ENCODE results near the gene CPA4.

The CPA4 gene

GRCh38 chr7:130275826-130276297, 17.1 kb upstream of the CPA4 start:
- no peak for DNase-seq

DNA sequence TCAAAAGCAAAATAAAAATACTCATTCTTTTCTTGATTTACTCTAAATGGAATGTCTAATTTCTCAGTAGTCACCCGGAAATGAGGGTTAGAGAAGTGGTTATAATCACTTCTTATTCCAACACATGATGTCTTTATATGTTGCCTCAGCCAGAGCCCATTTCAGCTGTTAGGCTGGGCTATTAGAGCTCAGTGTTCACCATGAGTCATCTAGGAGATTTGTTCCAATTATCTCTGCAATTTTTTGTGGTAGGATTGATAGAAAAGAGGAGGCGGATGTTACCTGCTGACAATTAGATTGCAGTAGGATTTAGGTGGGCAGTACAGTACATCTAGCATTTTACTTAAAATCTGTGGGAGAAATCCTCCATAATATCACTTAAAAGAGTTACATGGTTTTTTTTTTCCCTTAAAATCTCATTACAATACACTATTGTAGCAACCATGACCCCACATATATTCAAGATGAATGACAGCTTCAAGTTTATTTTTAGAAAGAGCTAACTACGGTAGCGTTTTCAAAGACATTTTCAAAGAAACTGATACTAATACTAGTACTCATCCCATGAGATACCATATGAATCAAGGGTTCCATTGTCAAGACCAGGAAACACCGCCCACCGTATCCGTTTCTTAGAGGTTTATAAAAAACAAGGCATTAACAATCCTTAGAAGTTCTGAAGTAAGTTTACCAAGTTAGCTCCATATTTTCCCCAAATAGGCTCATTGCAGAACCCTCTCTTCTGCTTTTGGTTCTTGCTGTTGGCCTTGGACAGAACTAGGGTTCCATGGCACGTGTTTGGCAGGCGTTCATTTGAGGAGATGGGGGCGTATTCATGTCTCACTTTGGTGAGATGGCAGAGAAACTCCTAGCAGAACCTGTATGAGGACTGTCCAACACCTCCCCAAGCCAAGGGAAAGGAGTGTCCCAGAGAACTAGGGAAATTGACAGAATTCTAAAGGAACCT, 15.9 kb upstream of the CPA4 start:
- no peak for DNase-seq

DNA sequence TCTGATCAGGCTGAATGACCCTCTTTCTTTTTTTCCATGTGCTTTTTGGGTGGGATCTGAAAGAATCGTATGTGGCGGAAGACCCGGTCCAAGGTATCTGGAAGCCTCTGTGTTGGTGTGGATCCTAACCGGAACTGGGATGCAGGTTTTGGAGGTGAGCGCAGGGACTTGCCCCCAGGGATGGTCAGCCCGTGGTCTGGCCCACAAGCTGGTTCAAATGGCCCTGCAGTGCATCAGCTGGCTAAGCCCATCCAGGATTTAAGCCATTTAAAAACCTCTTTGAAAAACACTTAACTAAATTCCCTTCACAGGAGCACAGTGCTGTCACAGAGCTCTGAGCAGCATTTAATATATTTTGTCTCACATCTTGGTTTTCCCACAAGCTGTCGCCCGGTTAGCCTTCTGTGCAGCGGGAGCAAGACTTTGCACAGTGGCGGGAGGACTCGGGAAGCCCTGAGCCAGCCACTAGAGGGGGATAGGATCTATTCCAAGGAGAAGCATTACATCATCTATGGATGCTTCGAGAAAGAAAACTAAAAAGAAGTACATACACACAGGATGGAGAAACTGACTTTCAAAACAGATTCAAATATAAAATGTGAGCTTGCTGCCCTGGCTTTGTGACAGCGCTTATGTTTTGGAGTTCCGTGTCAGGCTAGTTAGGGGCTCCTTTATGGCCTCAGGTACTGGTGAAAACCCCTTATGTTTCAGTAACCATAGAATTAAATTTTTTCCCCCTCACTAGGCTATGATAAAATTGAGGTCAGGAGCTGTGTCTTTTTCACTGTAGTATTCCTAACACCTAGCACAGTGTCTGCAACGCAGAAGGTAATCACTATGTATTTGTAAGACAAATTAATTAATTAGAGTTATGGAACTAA, 15.0 kb upstream of the CPA4 start:
- peak; percentile 86 for DNase-seq

GRCh38 chr7:130278860-130279259, 14.1 kb upstream of the CPA4 start:
- peak; percentile 68 for DNase-seq

- DNase-seq, result peak; percentile 58
Measured at GRCh38 chr7:130279286-130279685, 13.7 kb upstream of the CPA4 start.

- no peak for DNase-seq
Measured at GRCh38 chr7:130279906-130280305, 13.1 kb upstream of the CPA4 start.

DNA sequence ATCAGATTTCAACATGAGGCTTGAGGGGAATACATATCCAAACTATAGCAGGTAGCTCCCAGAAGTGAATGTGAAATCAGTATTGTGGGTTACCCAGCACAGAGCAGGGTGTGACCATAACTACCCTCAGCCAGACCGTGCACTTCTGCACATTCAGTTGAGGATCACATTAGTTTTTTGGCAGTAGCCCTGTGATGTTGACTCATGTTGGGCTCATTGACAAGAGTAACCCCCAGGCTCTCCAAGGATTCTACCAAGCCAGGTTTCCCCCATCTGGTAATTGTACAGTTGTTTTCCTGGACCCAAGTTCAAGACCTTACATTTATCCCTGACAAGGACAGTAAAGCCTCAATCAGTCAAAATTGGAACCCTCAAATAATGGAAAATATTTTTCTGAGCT, 11.7 kb upstream of the CPA4 start:
- peak; percentile 91 for DNase-seq

- no peak for DNase-seq
Measured at GRCh38 chr7:130286881-130287280, 6.1 kb upstream of the CPA4 start.

- DNase-seq, result no peak
Measured at GRCh38 chr7:130288168-130288567, 4.8 kb upstream of the CPA4 start.

DNA sequence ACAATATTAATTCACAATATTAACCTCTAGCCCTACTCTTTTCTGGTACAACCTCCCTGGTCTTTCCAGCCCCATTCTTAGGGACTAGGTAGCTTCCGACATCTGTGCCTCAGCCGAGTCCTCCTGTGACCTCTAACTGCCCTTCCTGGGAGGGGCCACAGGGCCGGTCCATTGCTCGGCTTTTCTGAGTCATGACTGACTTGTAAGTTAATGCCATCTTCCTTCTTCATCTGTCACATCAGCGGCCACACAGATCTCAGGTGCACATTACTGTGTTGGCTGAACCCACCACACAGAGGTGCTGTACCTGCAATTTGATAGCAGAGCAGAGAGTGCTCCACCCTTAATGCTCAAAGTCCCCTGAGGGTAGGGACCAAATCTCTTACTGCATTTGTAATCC, 4.1 kb upstream of the CPA4 start:
- no peak for DNase-seq

GRCh38 chr7:130289478-130289877, 3.5 kb upstream of the CPA4 start:
- no peak for DNase-seq

DNA sequence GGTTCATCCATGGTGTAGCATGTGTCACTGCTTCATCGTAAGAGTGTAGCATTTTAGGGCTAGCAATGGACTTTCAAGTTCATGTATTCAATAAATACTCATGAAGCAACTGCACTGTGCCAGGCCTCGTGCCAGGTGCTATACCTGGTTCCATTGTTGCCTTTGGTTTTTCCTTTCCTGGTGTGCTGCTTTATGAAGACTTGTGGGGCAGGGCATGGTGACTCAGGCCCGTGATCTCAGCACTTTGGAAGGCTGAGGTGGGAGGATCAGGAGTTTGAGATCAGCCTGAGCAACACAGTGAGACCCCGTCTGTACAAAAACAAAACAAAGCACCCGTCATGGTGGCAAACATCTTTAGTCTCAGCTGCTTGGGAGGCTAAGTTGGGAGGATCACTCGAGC, 2.2 kb upstream of the CPA4 start:
- no peak for DNase-seq

- no peak for DNase-seq
Measured at GRCh38 chr7:130293521-130293920, 560 bp downstream of the CPA4 start.

- DNase-seq, result no peak
Measured at GRCh38 chr7:130294314-130294713, 1.4 kb downstream of the CPA4 start.

DNA sequence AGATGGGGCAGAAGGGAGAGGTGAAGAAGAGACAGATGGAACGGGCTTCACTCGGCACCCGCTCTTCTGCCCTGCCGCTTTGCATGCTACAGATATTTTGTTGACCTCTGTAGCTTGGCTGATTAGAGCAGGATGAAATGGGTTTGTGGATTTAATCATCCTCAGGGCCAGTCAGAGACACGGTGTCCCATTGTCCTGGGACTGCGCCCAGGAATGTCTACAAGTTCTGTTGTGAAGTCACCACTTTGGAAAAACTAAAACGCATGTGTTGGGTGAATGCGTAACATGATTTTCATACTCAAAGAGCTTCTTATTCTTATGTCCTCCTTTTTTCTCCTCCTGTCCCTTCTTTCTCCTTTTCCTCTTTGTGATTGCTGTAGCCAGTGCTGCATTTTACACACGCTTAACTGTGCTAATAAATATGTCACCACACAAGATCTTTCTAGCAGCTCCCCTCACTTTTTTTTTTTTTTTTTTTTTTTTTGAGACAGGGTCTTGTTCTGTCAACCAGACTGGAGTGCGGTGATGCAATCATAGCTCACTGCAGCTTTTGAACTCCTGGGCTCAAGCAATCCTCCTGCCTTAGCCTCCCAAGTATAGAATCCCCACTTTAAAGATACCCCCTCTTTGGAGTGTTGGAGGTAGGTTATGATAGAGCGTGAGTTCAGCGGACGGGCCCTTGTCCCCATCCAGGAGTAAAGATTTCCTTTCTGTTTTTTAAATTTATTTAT, 3.4 kb downstream of the CPA4 start:
- no peak for DNase-seq

DNA sequence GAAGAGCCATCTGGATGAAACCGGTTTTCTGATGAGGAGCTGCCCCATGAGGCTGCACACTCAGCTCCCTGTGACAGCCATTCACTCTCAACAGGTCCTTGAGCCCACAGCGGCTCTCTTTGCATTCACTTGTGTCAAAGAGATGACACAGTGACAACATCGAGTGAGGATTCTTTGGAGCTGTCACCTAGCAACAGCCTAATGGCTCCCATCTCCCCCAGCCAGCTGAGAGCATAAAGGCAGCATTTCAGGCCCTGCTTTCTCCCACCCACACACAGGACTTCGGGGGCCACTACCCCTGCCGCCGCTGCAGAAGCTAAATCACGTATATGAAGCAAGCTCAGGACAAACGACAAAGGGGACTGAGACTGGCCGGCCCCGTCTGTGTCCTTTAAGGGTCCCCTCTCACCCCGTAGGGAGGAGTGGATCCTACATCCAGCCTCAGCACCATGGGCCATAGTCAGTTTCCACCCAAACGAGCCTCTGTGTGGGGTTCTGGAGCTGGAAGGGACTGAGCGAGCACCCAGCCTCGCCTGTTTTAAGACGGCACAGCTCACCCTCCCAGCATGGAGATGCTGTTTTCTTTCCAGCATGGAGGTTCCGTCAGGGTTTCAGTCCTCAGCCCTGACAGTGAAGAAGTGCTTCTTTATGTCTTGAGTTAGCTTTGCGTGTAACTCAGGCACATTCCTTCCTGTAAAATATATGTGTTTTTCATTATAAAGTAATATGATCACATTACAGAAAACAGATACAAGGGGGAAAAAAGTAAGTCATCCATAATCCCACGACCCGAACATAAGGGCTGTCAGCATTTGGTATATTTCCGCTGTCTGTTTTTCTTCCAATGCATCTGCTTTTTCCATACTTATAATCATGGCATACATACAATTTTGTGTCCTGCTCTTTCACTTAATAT, 4.9 kb downstream of the CPA4 start:
- peak; percentile 71 for DNase-seq

GRCh38 chr7:130298544-130299326, 5.8 kb downstream of the CPA4 start:
- DNase-seq, result no peak

- DNase-seq, result peak; percentile 70
Measured at GRCh38 chr7:130299866-130300265, 6.9 kb downstream of the CPA4 start.

DNA sequence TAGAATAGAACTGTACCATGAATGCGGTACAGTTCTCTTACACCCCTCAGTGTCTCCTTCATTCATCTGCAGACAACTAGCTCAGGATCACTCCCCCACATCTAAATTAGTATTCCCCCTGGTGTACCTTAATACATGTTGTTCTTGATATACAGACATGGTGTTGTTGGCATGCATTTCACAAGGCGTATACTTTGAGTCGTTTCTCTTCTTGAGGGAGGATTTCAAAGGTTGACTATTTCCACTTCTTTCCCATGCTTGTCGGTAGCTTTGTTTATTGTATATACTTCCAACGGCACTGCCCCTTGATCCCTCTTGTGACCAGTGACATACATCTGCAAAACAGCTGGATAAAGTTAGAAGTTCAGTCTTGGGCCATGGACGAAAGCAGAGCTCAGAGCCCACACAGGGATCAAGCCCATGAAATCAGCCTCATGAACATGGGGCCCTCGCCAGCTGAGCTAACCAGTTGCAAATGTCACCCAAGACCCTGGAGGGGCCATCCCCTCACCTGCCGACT, 8.6 kb downstream of the CPA4 start:
- DNase-seq, result no peak

GRCh38 chr7:130302649-130303048, 9.7 kb downstream of the CPA4 start:
- DNase-seq, result no peak

DNA sequence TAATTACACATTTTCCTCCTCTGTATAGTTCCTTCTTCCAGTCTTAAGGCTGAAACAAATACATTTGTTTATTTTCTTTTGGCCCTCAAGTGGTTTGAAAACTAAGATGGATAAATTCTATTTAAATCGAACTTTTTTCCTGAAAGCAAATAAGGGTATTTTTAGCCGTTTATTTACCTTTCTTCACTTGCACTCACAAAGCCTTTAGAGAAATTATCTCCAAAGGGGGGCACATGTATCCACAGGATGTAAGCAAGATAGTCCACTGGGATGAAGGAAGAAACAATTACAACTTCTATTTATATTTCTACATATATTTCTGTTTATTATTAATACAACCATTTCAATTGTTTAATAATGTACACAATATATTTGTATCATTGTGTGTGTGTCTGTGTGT, 10.2 kb downstream of the CPA4 start:
- DNase-seq, result no peak
